Measurements from ENCODE around the gene PSME3. TPM values are rescaled to one million over a fixed set of nuclear protein-coding genes. Genes with fewer than 3 reads are reported as not detected.

PSME3 gene
- total RNA-seq, 3 donors from 2014 or later: 87.7 to 112 (median 91.8) TPM

- Histone ChIP-seq H3K36me3 (ENCODE audit: low read depth) (no peaks in the 10 kb centered on the region), H3K4me1 (ENCODE audit: low read depth) (peaks cover 17% of the 10 kb centered on the region), H3K9me3 (no peaks in the 10 kb centered on the region), H3K4me3 (no peak overlapping the region)
- peak; percentile 62 for ATAC-seq
- intact Hi-C loops (cut with DNase I, micrococcal nuclease): no loop called here
- TF ChIP-seq, protein P1, sequence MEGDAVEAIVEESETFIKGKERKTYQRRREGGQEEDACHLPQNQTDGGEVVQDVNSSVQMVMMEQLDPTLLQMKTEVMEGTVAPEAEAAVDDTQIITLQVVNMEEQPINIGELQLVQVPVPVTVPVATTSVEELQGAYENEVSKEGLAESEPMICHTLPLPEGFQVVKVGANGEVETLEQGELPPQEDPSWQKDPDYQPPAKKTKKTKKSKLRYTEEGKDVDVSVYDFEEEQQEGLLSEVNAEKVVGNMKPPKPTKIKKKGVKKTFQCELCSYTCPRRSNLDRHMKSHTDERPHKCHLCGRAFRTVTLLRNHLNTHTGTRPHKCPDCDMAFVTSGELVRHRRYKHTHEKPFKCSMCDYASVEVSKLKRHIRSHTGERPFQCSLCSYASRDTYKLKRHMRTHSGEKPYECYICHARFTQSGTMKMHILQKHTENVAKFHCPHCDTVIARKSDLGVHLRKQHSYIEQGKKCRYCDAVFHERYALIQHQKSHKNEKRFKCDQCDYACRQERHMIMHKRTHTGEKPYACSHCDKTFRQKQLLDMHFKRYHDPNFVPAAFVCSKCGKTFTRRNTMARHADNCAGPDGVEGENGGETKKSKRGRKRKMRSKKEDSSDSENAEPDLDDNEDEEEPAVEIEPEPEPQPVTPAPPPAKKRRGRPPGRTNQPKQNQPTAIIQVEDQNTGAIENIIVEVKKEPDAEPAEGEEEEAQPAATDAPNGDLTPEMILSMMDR (IDR thresholded peaks at IDR 0.05): no peak
- DNase-seq: no peak
Measured at GRCh38 chr17:42804918-42805367, 28.3 kb upstream of the PSME3 start.

DNA sequence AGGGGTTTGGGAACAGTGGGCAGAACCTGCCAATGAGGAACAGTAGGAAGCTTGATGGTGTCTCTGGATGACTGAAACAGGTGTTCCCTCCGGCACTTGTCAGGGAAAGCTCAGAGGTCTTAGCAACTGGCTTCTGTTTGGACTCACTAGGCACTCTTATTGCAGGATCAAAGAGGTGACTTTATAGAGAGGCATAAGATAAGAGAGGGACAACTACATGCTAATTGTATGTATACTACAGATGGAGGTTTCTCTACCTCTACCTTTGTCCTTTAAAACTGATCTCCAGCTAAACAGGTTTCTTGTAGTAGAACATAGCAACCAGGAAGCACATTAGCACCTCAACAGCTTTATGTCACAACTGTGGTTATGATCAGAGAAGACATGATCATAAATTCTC, 26.9 kb upstream of the PSME3 start:
- Histone ChIP-seq H3K9me3 (no peaks in the 10 kb centered on the region), H3K4me3 (no peak overlapping the region), H3K4me1 (ENCODE audit: low read depth) (peaks cover 17% of the 10 kb centered on the region), H3K36me3 (ENCODE audit: low read depth) (no peaks in the 10 kb centered on the region)
- TF ChIP-seq, protein P1 (IDR thresholded peaks at IDR 0.05): no peak
- intact Hi-C loops (cut with DNase I, micrococcal nuclease): no loop called here
- ATAC-seq (peak; percentile 78), DNase-seq (no peak)

GRCh38 chr17:42809250-42809649, 23.9 kb upstream of the PSME3 start:
- ATAC-seq: no peak
- intact Hi-C loops (cut with DNase I, micrococcal nuclease): no loop called here
- no peaks in the 10 kb centered on the region for H3K9me3 ChIP-seq
- DNase-seq: no peak
- TF ChIP-seq, protein P1 (IDR thresholded peaks at IDR 0.05): no peak
- peaks cover 7% of the 10 kb centered on the region for H3K4me1 ChIP-seq (ENCODE audit: low read depth)
- no peak overlapping the region for H3K4me3 ChIP-seq
- no peaks in the 10 kb centered on the region for H3K36me3 ChIP-seq (ENCODE audit: low read depth)

DNA sequence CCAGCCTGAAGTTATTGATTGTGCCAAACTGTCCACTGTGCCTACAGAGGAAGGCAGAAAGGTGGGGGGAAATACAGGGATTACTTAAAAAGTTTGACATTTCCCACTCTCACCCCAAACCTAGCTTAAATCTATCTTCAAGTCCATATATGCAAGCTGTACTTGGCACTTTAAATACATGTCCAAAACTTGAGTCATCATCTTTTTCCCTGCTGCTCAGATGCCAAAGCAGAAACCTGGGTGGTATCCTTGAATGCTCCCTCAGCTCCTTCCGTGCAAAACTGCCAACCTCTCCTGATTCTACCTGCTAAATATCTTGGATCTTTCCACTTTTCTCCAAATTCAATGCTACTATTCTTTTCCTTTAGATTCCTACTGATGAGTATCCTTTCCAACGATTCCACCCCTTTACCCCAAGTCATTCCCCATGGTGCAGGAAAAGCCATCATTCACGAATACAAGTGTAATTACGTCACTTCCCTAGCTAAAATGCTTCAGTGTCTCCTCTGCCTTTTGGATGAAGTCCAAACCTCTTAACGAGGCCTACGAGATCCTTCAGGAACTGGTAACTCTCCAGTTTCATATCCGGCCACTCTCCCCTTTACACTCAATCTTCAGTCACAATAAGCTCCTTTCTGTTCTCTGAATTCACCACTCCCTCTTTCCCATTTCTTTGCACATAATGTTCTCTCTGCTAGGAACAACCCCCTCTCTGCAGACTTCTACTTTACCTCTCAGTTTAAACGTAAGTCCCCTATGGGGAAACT, 18.4 kb upstream of the PSME3 start:
- intact Hi-C loops (cut with DNase I, micrococcal nuclease): no loop called here
- ATAC-seq (no peak), DNase-seq (no peak)
- Histone ChIP-seq H3K4me3 (no peak overlapping the region), H3K36me3 (ENCODE audit: low read depth) (peaks cover 11% of the 10 kb centered on the region), H3K9me3 (no peaks in the 10 kb centered on the region), H3K4me1 (ENCODE audit: low read depth) (no peaks in the 10 kb centered on the region)
- TF ChIP-seq, protein P1 (IDR thresholded peaks at IDR 0.05): no peak

GRCh38 chr17:42817866-42818265, 15.3 kb upstream of the PSME3 start:
- no peak overlapping the region for H3K4me3 ChIP-seq
- ATAC-seq (no peak), DNase-seq (no peak)
- intact Hi-C loops (cut with DNase I, micrococcal nuclease): no loop called here
- H3K9me3 ChIP-seq: no peaks in the 10 kb centered on the region
- peaks cover 7% of the 10 kb centered on the region for H3K4me1 ChIP-seq (ENCODE audit: low read depth)
- H3K36me3 ChIP-seq (ENCODE audit: low read depth): peaks cover 11% of the 10 kb centered on the region
- TF ChIP-seq, protein P1 (IDR thresholded peaks at IDR 0.05): no peak
